ENCODE results near the gene CDH4. TPM values are rescaled to one million over a fixed set of nuclear protein-coding genes. Genes with fewer than 3 reads are reported as not detected.
A peak's percentile ranks its signal among the peaks of the same experiment; 100 is the strongest.
"Not testable (repeated sequence)": the region's sequence is repeated elsewhere in the genome, so short reads cannot be mapped to it uniquely, and the experiment has no call there.

The CDH4 gene
- total RNA-seq, 1 experiment from 2014 or later, result not detected

DNA sequence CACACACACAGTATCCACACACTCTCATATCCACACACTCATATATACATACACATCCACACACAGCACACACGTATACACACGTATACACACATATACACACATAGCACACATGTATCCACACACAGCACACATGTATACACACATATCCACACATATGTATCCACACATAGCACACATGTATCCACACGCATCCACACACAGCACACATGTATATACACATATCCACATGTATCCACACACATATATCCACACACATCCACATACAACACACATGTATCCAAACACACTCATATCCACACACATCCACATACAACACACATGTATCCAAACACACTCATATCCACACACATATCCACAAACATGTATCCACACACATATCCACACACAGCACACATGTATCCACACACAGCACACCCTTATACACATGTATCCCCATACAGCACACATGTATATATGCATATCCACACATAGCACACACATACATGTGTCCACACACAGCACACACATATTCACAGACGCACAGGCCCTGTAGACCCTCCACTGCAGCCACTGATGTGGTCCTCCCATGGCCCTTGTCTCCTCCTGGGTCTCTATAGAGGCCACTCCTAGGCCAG lies 172.1 kb downstream of the CDH4 start:
- Histone ChIP-seq H3K9ac (ENCODE audit: low read length) (no peak overlapping the region), H3K4me1 (ENCODE audit: low read length) (no peaks in the 10 kb centered on the region), H3K36me3 (ENCODE audit: insufficient read depth, low read length) (no peaks in the 10 kb centered on the region), H3K4me2 (ENCODE audit: low read depth, low read length, poor library complexity, severe bottlenecking) (no peak overlapping the region), H3K9me3 (ENCODE audit: low read length) (no peaks in the 10 kb centered on the region; the same call in 1 of the 2 replicates), H3K79me2 (ENCODE audit: low read length) (no peaks in the 10 kb centered on the region), H3K9me2 (replicated peaks; ENCODE audit: insufficient read depth, low read length) (no peaks in the 10 kb centered on the region), H4K20me1 (ENCODE audit: insufficient read depth, low read depth, low read length) (no peaks in the 10 kb centered on the region), H3K27me3 (ENCODE audit: low read length) (no peaks in the 10 kb centered on the region), H3K4me3 (ENCODE audit: low read length) (no peak overlapping the region), H2AFZ (ENCODE audit: low read length) (no peak overlapping the region), H3K27ac (ENCODE audit: low read length) (no peak overlapping the region)
- no peak for DNase-seq

DNA sequence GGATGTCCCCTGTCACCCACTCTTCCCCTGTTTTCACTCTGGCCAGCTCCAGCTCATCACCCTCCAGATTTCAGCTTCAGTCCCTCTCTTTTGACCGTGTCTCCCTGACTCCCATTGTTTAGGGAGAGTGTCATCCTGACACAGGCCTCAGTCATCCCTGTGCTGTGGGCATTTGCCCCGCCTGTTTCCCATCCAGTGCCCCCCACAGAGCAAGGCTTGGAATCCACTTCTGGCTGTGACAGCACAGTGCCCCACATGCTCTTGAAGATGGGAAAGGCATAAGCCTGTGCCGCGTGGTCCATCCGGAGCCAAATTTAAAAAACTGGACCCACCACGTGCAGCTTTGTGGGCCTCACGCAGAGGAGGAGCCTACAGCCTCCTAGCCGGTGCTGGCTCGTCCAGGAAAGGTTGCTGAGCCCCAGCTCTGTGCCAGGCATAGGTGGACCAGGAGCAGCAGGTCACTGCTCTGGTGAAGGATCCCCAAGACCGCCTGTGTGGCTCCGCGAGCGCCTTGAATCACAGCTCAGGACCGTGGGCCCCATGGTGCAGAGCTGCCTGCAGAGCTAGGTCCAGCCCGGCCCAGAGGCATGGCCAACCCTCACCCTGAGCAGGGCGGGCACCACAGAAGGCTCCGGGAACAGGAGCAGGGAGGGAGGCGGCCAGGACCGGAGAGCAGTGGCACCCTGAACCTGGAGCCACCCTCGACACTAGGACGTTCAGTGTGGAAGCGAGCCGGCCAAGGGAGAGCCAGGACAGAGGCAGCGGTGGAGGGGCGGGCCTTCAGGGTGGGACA lies 172.8 kb downstream of the CDH4 start:
- H3K4me3 ChIP-seq (ENCODE audit: low read length), result no peak overlapping the region
- H4K20me1 ChIP-seq (ENCODE audit: insufficient read depth, low read depth, low read length), result no peaks in the 10 kb centered on the region
- no peak overlapping the region for H3K9ac ChIP-seq (ENCODE audit: low read length)
- H3K4me2 ChIP-seq (ENCODE audit: low read depth, low read length, poor library complexity, severe bottlenecking), result no peak overlapping the region
- no peak overlapping the region for H2AFZ ChIP-seq (ENCODE audit: low read length)
- no peaks in the 10 kb centered on the region for H3K36me3 ChIP-seq (ENCODE audit: insufficient read depth, low read length)
- peak; percentile 2 for DNase-seq
- H3K9me3 ChIP-seq (ENCODE audit: low read length), result no peaks in the 10 kb centered on the region; the same call in 1 of the 2 replicates
- H3K79me2 ChIP-seq (ENCODE audit: low read length), result no peaks in the 10 kb centered on the region
- H3K9me2 ChIP-seq (replicated peaks; ENCODE audit: insufficient read depth, low read length), result no peaks in the 10 kb centered on the region
- H3K27ac ChIP-seq (ENCODE audit: low read length), result no peak overlapping the region
- H3K4me1 ChIP-seq (ENCODE audit: low read length), result no peaks in the 10 kb centered on the region
- no peaks in the 10 kb centered on the region for H3K27me3 ChIP-seq (ENCODE audit: low read length)

DNA sequence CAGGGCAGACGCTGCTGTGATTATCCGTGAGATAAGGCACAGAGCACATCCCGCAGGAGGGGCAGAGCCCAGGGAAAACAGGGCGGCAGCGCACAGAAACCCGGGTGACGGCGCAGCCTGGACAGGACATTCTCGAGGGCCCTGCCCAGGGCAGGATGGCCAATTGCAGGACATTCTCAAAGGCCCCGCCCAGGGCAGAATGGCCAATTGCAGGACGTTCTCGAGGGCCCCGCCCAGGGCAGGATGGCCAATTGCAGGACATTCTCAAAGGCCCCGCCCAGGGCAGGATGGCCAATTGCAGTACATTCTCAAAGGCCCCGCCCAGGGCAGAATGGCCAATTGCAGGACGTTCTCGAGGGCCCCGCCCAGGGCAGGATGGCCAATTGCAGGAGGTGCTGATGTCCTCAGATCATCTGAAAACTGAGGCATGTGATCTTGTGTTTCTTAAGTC lies 173.5 kb downstream of the CDH4 start:
- not testable (repeated sequence) for H3K36me3 ChIP-seq (ENCODE audit: insufficient read depth, low read length); H3K4me3 ChIP-seq (ENCODE audit: low read length); H3K9me3 ChIP-seq (ENCODE audit: low read length); H3K79me2 ChIP-seq (ENCODE audit: low read length); H3K4me1 ChIP-seq (ENCODE audit: low read length); H3K4me2 ChIP-seq (ENCODE audit: low read depth, low read length, poor library complexity, severe bottlenecking); H4K20me1 ChIP-seq (ENCODE audit: insufficient read depth, low read depth, low read length); H3K27ac ChIP-seq (ENCODE audit: low read length); H2AFZ ChIP-seq (ENCODE audit: low read length); H3K9me2 ChIP-seq (replicated peaks; ENCODE audit: insufficient read depth, low read length); H3K9ac ChIP-seq (ENCODE audit: low read length); H3K27me3 ChIP-seq (ENCODE audit: low read length)
- DNase-seq, result peak; percentile 41

DNA sequence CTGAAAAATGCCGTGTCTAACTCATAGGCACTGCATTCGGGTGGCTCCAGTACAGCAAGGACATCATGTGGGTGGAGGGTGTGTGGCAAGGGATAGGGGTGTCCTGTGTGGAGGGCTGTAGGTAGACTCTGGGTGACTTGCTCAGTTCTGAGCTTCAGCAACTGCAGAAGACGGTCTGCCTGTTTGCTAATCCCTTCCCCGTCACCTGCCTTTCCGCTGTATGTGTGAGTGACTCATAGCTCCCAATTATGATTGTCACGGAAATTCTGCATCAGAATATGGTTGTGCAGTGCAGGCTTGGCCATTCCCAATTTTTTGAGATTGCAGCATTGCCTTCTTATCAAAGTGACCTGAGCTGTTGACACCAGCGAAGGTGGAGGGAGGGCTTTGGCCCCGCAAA lies 174.3 kb downstream of the CDH4 start:
- Histone ChIP-seq H3K9me2 (replicated peaks; ENCODE audit: insufficient read depth, low read length) (no peaks in the 10 kb centered on the region), H2AFZ (ENCODE audit: low read length) (no peak overlapping the region)

DNA sequence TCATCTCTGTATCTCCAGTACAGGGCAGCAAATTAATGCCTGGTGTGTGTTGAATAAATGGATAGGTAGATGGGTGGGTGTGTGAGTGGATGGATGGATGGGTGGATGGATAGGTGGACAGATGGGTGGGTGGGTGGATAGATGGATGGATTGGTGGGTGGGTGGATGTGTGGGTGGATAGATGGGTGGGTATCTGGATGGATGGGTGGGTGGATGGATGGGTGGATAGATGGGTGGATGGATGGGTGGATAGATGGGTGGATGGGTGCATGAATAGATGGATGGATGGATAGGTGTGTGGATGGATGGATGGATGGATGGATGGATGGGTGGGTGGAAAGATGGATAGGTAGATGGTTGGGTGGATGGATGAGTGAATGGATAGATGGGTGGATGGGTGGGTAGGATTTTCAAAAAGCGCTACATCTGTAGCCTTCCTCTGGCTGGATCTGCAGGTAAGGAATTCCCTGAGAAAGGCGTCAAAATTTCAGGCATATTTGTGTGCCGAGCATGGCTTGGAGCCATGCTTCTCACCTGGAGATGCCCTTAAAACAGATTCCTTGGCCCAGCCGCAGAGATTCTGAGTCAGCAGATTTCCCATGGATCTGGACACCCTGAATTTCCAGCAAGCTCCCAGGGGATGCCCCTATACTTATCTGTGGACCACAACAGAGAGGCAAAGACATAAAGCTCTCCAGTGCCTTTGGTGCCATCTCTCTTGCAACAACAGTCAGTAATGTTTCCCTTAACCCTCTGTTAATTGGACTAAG lies 177.6 kb downstream of the CDH4 start:
- H4K20me1 ChIP-seq (ENCODE audit: insufficient read depth, low read depth, low read length), result no peaks in the 10 kb centered on the region
- no peak overlapping the region for H3K27ac ChIP-seq (ENCODE audit: low read length)
- no peaks in the 10 kb centered on the region for H3K4me1 ChIP-seq (ENCODE audit: low read length)
- H3K9me3 ChIP-seq (ENCODE audit: low read length), result no peaks in the 10 kb centered on the region; the same call in 1 of the 2 replicates
- H3K79me2 ChIP-seq (ENCODE audit: low read length), result no peaks in the 10 kb centered on the region
- no peaks in the 10 kb centered on the region for H3K36me3 ChIP-seq (ENCODE audit: insufficient read depth, low read length)
- H3K4me3 ChIP-seq (ENCODE audit: low read length), result no peak overlapping the region
- H3K4me2 ChIP-seq (ENCODE audit: low read depth, low read length, poor library complexity, severe bottlenecking), result no peak overlapping the region
- H3K27me3 ChIP-seq (ENCODE audit: low read length), result no peaks in the 10 kb centered on the region
- no peak overlapping the region for H2AFZ ChIP-seq (ENCODE audit: low read length)
- no peak overlapping the region for H3K9ac ChIP-seq (ENCODE audit: low read length)
- H3K9me2 ChIP-seq (replicated peaks; ENCODE audit: insufficient read depth, low read length), result no peaks in the 10 kb centered on the region
- peak; percentile 2 for DNase-seq

More for the DNA sequence above, 174.3 kb downstream of the CDH4 start:
- Histone ChIP-seq H3K9me3 (ENCODE audit: low read length) (no peaks in the 10 kb centered on the region; the same call in 1 of the 2 replicates), H3K36me3 (ENCODE audit: insufficient read depth, low read length) (no peaks in the 10 kb centered on the region), H3K79me2 (ENCODE audit: low read length) (no peaks in the 10 kb centered on the region), H3K4me2 (ENCODE audit: low read depth, low read length, poor library complexity, severe bottlenecking) (no peak overlapping the region), H3K27ac (ENCODE audit: low read length) (no peak overlapping the region), H3K27me3 (ENCODE audit: low read length) (no peaks in the 10 kb centered on the region), H4K20me1 (ENCODE audit: insufficient read depth, low read depth, low read length) (no peaks in the 10 kb centered on the region), H3K9ac (ENCODE audit: low read length) (no peak overlapping the region), H3K4me3 (ENCODE audit: low read length) (no peak overlapping the region), H3K4me1 (ENCODE audit: low read length) (no peaks in the 10 kb centered on the region)
- DNase-seq, result peak; percentile 21

DNA sequence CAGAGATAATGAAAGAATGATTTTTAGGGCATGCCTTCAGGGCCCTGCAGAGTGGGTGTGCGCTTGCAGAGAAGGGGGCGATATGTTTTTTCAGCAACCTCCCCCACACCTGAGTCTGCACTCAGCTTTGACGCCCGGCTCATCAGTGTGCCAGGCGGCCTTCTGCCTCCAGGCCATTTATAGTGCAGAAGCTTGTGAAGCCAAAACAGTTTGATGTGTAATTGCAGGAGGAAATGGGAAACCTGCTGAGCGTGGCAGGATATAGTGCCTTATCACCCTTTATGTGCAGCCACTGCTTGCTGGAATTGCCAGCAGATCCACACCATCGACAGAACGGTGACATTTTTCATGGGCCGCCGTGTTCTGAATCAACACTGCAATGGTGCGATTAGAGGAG lies 178.2 kb downstream of the CDH4 start:
- Histone ChIP-seq H3K27ac (ENCODE audit: low read length) (no peak overlapping the region), H3K79me2 (ENCODE audit: low read length) (no peaks in the 10 kb centered on the region), H2AFZ (ENCODE audit: low read length) (no peak overlapping the region), H3K36me3 (ENCODE audit: insufficient read depth, low read length) (no peaks in the 10 kb centered on the region), H3K9ac (ENCODE audit: low read length) (no peak overlapping the region), H3K4me1 (ENCODE audit: low read length) (no peaks in the 10 kb centered on the region), H3K4me2 (ENCODE audit: low read depth, low read length, poor library complexity, severe bottlenecking) (no peak overlapping the region), H3K9me2 (replicated peaks; ENCODE audit: insufficient read depth, low read length) (no peaks in the 10 kb centered on the region), H4K20me1 (ENCODE audit: insufficient read depth, low read depth, low read length) (no peaks in the 10 kb centered on the region), H3K9me3 (ENCODE audit: low read length) (no peaks in the 10 kb centered on the region), H3K27me3 (ENCODE audit: low read length) (no peaks in the 10 kb centered on the region), H3K4me3 (ENCODE audit: low read length) (no peak overlapping the region)
- DNase-seq, result no peak

DNA sequence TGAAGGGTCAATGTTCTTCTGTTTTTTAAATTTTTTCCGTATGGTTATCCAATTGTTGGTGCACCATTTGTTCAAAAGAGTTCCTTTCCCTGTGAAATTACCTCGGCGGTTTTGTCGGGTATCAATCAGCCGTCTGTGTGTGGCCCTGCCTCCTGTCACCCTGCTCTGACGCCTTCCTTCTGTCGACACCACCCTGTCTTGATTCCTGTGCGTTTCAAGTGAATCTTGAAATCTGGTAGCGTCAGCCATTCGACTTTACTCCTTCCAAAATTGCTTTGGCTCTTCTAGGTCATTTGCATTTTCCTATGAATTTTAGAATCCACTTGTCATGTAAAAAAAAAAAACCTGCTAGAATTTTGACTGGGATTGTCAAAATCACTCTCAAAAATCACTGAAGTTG lies 181.1 kb downstream of the CDH4 start:
- Histone ChIP-seq H3K4me1 (ENCODE audit: low read length) (no peaks in the 10 kb centered on the region), H3K27ac (ENCODE audit: low read length) (no peak overlapping the region), H2AFZ (ENCODE audit: low read length) (no peak overlapping the region), H3K79me2 (ENCODE audit: low read length) (no peaks in the 10 kb centered on the region), H3K4me3 (ENCODE audit: low read length) (no peak overlapping the region), H3K9me3 (ENCODE audit: low read length) (no peaks in the 10 kb centered on the region), H4K20me1 (ENCODE audit: insufficient read depth, low read depth, low read length) (no peaks in the 10 kb centered on the region), H3K9ac (ENCODE audit: low read length) (no peak overlapping the region), H3K4me2 (ENCODE audit: low read depth, low read length, poor library complexity, severe bottlenecking) (no peak overlapping the region), H3K36me3 (ENCODE audit: insufficient read depth, low read length) (no peaks in the 10 kb centered on the region), H3K27me3 (ENCODE audit: low read length) (no peaks in the 10 kb centered on the region), H3K9me2 (replicated peaks; ENCODE audit: insufficient read depth, low read length) (no peaks in the 10 kb centered on the region)
- DNase-seq, result no peak

DNA sequence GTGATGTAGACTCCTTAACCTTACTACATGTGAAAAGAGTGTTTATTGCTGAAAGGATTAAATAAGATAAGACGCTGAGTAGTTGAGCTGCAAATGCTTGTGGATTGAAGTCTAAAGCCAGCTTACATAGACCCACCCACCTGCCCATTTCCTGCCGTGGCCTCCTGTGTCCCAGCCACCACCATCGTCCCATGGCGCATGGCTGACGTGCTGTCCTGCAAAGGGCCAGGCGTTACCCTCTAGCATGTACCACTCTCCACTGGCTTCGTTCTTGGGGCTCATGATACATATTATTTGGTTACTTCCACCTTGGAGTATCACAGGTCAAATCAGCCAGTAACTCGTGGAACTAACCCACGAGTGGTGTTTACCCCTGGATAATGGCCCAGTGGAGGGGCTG lies 181.8 kb downstream of the CDH4 start:
- Histone ChIP-seq H3K9me2 (replicated peaks; ENCODE audit: insufficient read depth, low read length) (no peaks in the 10 kb centered on the region), H3K36me3 (ENCODE audit: insufficient read depth, low read length) (no peaks in the 10 kb centered on the region), H3K79me2 (ENCODE audit: low read length) (no peaks in the 10 kb centered on the region), H3K4me2 (ENCODE audit: low read depth, low read length, poor library complexity, severe bottlenecking) (no peak overlapping the region), H3K27me3 (ENCODE audit: low read length) (no peaks in the 10 kb centered on the region), H3K4me3 (ENCODE audit: low read length) (no peak overlapping the region), H3K27ac (ENCODE audit: low read length) (no peak overlapping the region), H3K4me1 (ENCODE audit: low read length) (no peaks in the 10 kb centered on the region), H3K9me3 (ENCODE audit: low read length) (no peaks in the 10 kb centered on the region), H2AFZ (ENCODE audit: low read length) (no peak overlapping the region), H3K9ac (ENCODE audit: low read length) (no peak overlapping the region), H4K20me1 (ENCODE audit: insufficient read depth, low read depth, low read length) (no peaks in the 10 kb centered on the region)
- DNase-seq, result no peak

All from Karpas-422 (cell line).